Dermis blood vessel endothelial cell (primary cell): ENCODE data around the gene SLC12A9. TPM values are rescaled to one million over a fixed set of nuclear protein-coding genes. Genes with fewer than 3 reads are reported as not detected.
"Not testable (repeated sequence)": the region's sequence is repeated elsewhere in the genome, so short reads cannot be mapped to it uniquely, and the experiment has no call there.

Experiments used
- DNase-seq: peaks from one replicate; pipeline ENCODE4 v3.0.0; 2010
- total RNA-seq: library from RNA; depleted of rRNA; stranded (reverse); fragments of >200 nt; gene quantifications from 2 replicates; pipeline ENCODE4 v1.2.3, GENCODE V29; 2014

The SLC12A9 gene
- total RNA-seq, 1 donor from 2014 or later: 37.1 TPM

- no peak for DNase-seq
These were observed 46.9 kb downstream of the SLC12A9 start for GRCh38 chr7:100899432-100899831.

GRCh38 chr7:100900978-100901377 is 48.5 kb downstream of the SLC12A9 start:
- no peak for DNase-seq

- no peak for DNase-seq
These were observed 49.4 kb downstream of the SLC12A9 start for GRCh38 chr7:100901921-100902332.

- DNase-seq: no peak
These were observed 50.1 kb downstream of the SLC12A9 start for GRCh38 chr7:100902638-100903037.

GRCh38 chr7:100908512-100908911 is 56.0 kb downstream of the SLC12A9 start:
- no peak for DNase-seq

GRCh38 chr7:100910443-100910842 is 57.9 kb downstream of the SLC12A9 start:
- DNase-seq: not testable (repeated sequence)

GRCh38 chr7:100911484-100911883 is 59.0 kb downstream of the SLC12A9 start:
- no peak for DNase-seq

- DNase-seq: no peak
These were observed 61.8 kb downstream of the SLC12A9 start for GRCh38 chr7:100914208-100914878.

GRCh38 chr7:100914879-100915447 is 62.5 kb downstream of the SLC12A9 start:
- DNase-seq: no peak

Other genes with a start within 250 kb of the SLC12A9 start
- gene MOSPD3, start 240.2 kb upstream of the SLC12A9 start, total RNA-seq: 4.9 and 10.3 TPM in 2 replicates
- 0.68 and 0.70 TPM in 2 replicates for gene TFR2, start 211.2 kb upstream of the SLC12A9 start, total RNA-seq
- not detected in 2 replicates for gene ACTL6B, start 196.3 kb upstream of the SLC12A9 start, total RNA-seq
- 85.4 and 154 TPM in 2 replicates for gene GNB2, start 179.0 kb upstream of the SLC12A9 start, total RNA-seq
- gene GIGYF1, start 158.5 kb upstream of the SLC12A9 start, total RNA-seq: 18.0 and 20.8 TPM in 2 replicates
- gene POP7, start 146.6 kb upstream of the SLC12A9 start, total RNA-seq: 28.1 and 34.2 TPM in 2 replicates
- not detected in 2 replicates for gene EPO, start 132.2 kb upstream of the SLC12A9 start, total RNA-seq
- not detected in 2 replicates for gene ZAN, start 119.1 kb upstream of the SLC12A9 start, total RNA-seq
- gene EPHB4, start 25.2 kb upstream of the SLC12A9 start, total RNA-seq: 415 and 590 TPM in 2 replicates
- gene TRIP6, start 14.7 kb downstream of the SLC12A9 start, total RNA-seq: 43.6 and 61.4 TPM in 2 replicates
- gene SRRT, start 22.4 kb downstream of the SLC12A9 start, total RNA-seq: 43.9 and 53.9 TPM in 2 replicates
- gene UFSP1, start 37.0 kb downstream of the SLC12A9 start, total RNA-seq: 2.2 and 2.9 TPM in 2 replicates
- 1.2 and 4.9 TPM in 2 replicates for gene ACHE, start 43.2 kb downstream of the SLC12A9 start, total RNA-seq
- 0.19 TPM in 1 of 2 replicates, not detected in the other for gene MUC3A, start 96.8 kb downstream of the SLC12A9 start, total RNA-seq
- not detected in 2 replicates for gene MUC12, start 116.9 kb downstream of the SLC12A9 start, total RNA-seq
- gene MUC17, start 167.4 kb downstream of the SLC12A9 start, total RNA-seq: not detected in 2 replicates
- 19.6 and 28.0 TPM in 2 replicates for gene TRIM56, start 232.8 kb downstream of the SLC12A9 start, total RNA-seq